Skeletal muscle satellite cell (primary cell): ENCODE results near the gene VMP1.
"Not testable (repeated sequence)": the region's sequence is repeated elsewhere in the genome, so short reads cannot be mapped to it uniquely, and the experiment has no call there.

Experiments
- H3K27me3 ChIP-seq: 2 replicates; pipeline ENCODE4 v1.7.0; 2013; ENCODE audit warnings: low read length; ENCODE audit not compliant: control insufficient read depth, insufficient read depth
- H3K36me3 ChIP-seq: 2 replicates; pipeline ENCODE4 v1.7.0; 2013; ENCODE audit warnings: mild to moderate bottlenecking, control low read depth, low read length; ENCODE audit not compliant: insufficient read depth
- H3K4me1 ChIP-seq: 2 replicates; pipeline ENCODE4 v1.7.0; 2013; ENCODE audit warnings: low read length; ENCODE audit not compliant: control insufficient read depth, insufficient read depth
- H3K4me2 ChIP-seq: 2 replicates; pipeline ENCODE4 v1.7.0; 2013; ENCODE audit warnings: mild to moderate bottlenecking, low read length
- H3K4me3 ChIP-seq: 2 replicates; pipeline ENCODE4 v1.7.0; 2013; ENCODE audit warnings: low read length
- H3K9ac ChIP-seq: 2 replicates; pipeline ENCODE4 v1.7.0; 2013; ENCODE audit warnings: mild to moderate bottlenecking, low read depth, low read length, moderate library complexity
- H3K9me3 ChIP-seq: replicated peaks from 2 replicates; pipeline ENCODE4 v1.7.0; 2013; ENCODE audit warnings: mild to moderate bottlenecking, control low read depth, low read length

Gene VMP1

GRCh38 chr17:59798111-59798510 lies 90.7 kb downstream of the VMP1 start:
- no peaks in the 10 kb centered on the region for H3K9me3 ChIP-seq
- H3K4me2 ChIP-seq = no peak overlapping the region
- no peaks in the 10 kb centered on the region for H3K36me3 ChIP-seq
- no peaks in the 10 kb centered on the region for H3K4me1 ChIP-seq
- no peak overlapping the region for H3K9ac ChIP-seq
- no peaks in the 10 kb centered on the region for H3K27me3 ChIP-seq
- no peak overlapping the region for H3K4me3 ChIP-seq

GRCh38 chr17:59800530-59800942 lies 93.1 kb downstream of the VMP1 start:
- H3K36me3 ChIP-seq = no peaks in the 10 kb centered on the region
- H3K9me3 ChIP-seq = no peaks in the 10 kb centered on the region

GRCh38 chr17:59802160-59802559 lies 94.7 kb downstream of the VMP1 start:
- no peaks in the 10 kb centered on the region for H3K36me3 ChIP-seq
- no peaks in the 10 kb centered on the region for H3K4me1 ChIP-seq
- H3K4me3 ChIP-seq = no peak overlapping the region
- H3K27me3 ChIP-seq = no peaks in the 10 kb centered on the region
- H3K4me2 ChIP-seq = no peak overlapping the region
- H3K9me3 ChIP-seq = no peaks in the 10 kb centered on the region
- H3K9ac ChIP-seq = no peak overlapping the region

More at GRCh38 chr17:59800530-59800942, 93.1 kb downstream of the VMP1 start:
- H3K9ac ChIP-seq = no peak overlapping the region
- no peaks in the 10 kb centered on the region for H3K4me1 ChIP-seq
- no peak overlapping the region for H3K4me2 ChIP-seq
- no peaks in the 10 kb centered on the region for H3K27me3 ChIP-seq
- no peak overlapping the region for H3K4me3 ChIP-seq

GRCh38 chr17:59804901-59805465 lies 97.5 kb downstream of the VMP1 start:
- H3K4me1 ChIP-seq = no peaks in the 10 kb centered on the region

GRCh38 chr17:59806322-59806721 lies 98.9 kb downstream of the VMP1 start:
- H3K9me3 ChIP-seq, H3K27me3 ChIP-seq, H3K4me1 ChIP-seq, H3K36me3 ChIP-seq, H3K9ac ChIP-seq, H3K4me2 ChIP-seq, H3K4me3 ChIP-seq: not testable (repeated sequence)

More at GRCh38 chr17:59804901-59805465, 97.5 kb downstream of the VMP1 start:
- Histone ChIP-seq H3K36me3 (peaks cover 3% of the 10 kb centered on the region), H3K4me2 (peak overlapping the region; percentile 74), H3K9ac (peak overlapping the region; percentile 71), H3K27me3 (no peaks in the 10 kb centered on the region), H3K9me3 (no peaks in the 10 kb centered on the region), H3K4me3 (peak overlapping the region; percentile 28)

- Histone ChIP-seq H3K9me3 (no peaks in the 10 kb centered on the region), H3K36me3 (peaks cover 6% of the 10 kb centered on the region), H3K4me1 (no peaks in the 10 kb centered on the region), H3K9ac (no peak overlapping the region), H3K4me2 (no peak overlapping the region), H3K27me3 (no peaks in the 10 kb centered on the region), H3K4me3 (no peak overlapping the region)
These were observed 100.5 kb downstream of the VMP1 start for GRCh38 chr17:59807892-59808509.

- no peaks in the 10 kb centered on the region for H3K9me3 ChIP-seq
- H3K27me3 ChIP-seq = no peaks in the 10 kb centered on the region
- no peak overlapping the region for H3K4me3 ChIP-seq
- no peaks in the 10 kb centered on the region for H3K4me1 ChIP-seq
- H3K36me3 ChIP-seq = peaks cover 6% of the 10 kb centered on the region
- H3K4me2 ChIP-seq = no peak overlapping the region
- H3K9ac ChIP-seq = no peak overlapping the region
These were observed 103.4 kb downstream of the VMP1 start for GRCh38 chr17:59810894-59811153.

GRCh38 chr17:59811209-59811608 lies 103.8 kb downstream of the VMP1 start:
- Histone ChIP-seq H3K36me3 (peaks cover 6% of the 10 kb centered on the region), H3K4me2 (no peak overlapping the region), H3K9ac (no peak overlapping the region), H3K9me3 (no peaks in the 10 kb centered on the region), H3K4me1 (no peaks in the 10 kb centered on the region), H3K27me3 (no peaks in the 10 kb centered on the region), H3K4me3 (no peak overlapping the region)

- no peak overlapping the region for H3K4me2 ChIP-seq
- no peak overlapping the region for H3K4me3 ChIP-seq
- peaks cover 6% of the 10 kb centered on the region for H3K36me3 ChIP-seq
- H3K27me3 ChIP-seq = no peaks in the 10 kb centered on the region
- no peaks in the 10 kb centered on the region for H3K4me1 ChIP-seq
- no peaks in the 10 kb centered on the region for H3K9me3 ChIP-seq
- no peak overlapping the region for H3K9ac ChIP-seq
These were observed 104.7 kb downstream of the VMP1 start for GRCh38 chr17:59812139-59812538.

GRCh38 chr17:59814276-59814675 lies 106.8 kb downstream of the VMP1 start:
- H3K9ac ChIP-seq = no peak overlapping the region
- no peak overlapping the region for H3K4me2 ChIP-seq
- no peaks in the 10 kb centered on the region for H3K9me3 ChIP-seq
- H3K27me3 ChIP-seq = no peaks in the 10 kb centered on the region
- no peak overlapping the region for H3K4me3 ChIP-seq
- H3K4me1 ChIP-seq = no peaks in the 10 kb centered on the region
- peaks cover 6% of the 10 kb centered on the region for H3K36me3 ChIP-seq

GRCh38 chr17:59814685-59815084 lies 107.2 kb downstream of the VMP1 start:
- Histone ChIP-seq H3K9ac (no peak overlapping the region), H3K9me3 (no peaks in the 10 kb centered on the region), H3K27me3 (no peaks in the 10 kb centered on the region), H3K4me3 (no peak overlapping the region), H3K36me3 (peaks cover 4% of the 10 kb centered on the region), H3K4me1 (no peaks in the 10 kb centered on the region), H3K4me2 (no peak overlapping the region)

- H3K27me3 ChIP-seq = no peaks in the 10 kb centered on the region
These were observed 108.5 kb downstream of the VMP1 start for GRCh38 chr17:59815965-59816364.

More at GRCh38 chr17:59815965-59816364, 108.5 kb downstream of the VMP1 start:
- Histone ChIP-seq H3K9me3 (no peaks in the 10 kb centered on the region), H3K4me2 (no peak overlapping the region), H3K9ac (no peak overlapping the region), H3K36me3 (peaks cover 3% of the 10 kb centered on the region), H3K4me1 (no peaks in the 10 kb centered on the region), H3K4me3 (no peak overlapping the region)
